NAMALWA (cell line): ENCODE measurements around the gene MDM2.

ENCODE experiments used
- DNase-seq: peaks from one replicate; pipeline ENCODE4 v3.0.0-alpha.2; 2015; ENCODE audit warnings: low spot score

The MDM2 gene

DNA sequence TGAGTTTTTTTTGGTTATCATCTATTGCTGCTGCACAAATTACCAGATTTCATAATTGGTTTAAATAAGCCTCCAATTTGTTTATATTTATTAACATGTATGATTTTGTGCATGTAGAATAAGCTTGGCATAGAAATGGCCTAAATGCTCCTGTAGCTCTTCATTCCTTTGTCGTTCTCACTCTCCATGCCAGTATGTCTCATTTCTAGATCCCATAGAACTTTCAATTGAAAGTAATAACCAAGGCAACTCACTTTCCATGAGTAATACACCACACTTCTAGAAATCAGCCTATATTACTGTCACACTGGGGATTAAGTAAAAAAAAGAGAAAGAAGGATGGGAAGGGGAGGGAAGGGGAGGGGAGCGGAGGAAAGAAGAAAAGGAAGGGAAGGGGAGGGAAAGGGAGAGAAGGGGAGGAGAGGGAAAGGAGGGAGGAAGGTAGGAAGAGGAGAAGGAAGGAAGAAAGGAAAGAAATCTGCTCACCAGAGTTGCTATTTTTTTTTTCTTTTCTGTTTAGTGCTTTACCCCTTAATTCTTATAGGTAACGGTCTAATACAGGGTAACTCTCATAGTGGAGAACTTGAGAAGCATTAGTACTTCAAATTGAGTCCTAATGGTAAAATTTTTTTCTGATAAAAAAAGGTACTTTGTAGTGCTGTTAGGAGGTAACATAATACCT, 45.6 kb downstream of the MDM2 start:
- DNase-seq = no peak

DNA sequence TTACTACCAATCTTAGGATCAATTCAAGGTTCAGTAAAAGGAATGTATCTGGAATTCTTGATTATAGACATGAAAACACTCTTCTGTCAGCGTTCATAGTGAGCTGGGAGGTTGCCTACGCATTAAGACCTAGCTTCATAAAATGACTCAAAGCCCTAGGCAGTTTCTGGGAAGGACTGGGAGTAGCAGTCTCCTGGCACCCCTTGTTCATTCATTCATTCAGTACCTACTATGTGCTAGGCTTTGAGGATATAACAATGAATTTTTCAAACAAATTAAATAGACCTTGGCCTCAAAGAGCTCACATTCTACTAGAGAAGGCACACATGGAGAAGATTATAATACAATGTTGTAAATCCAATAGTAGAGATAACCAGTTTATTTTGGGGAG, 46.1 kb downstream of the MDM2 start:
- DNase-seq = no peak

GRCh38 chr12:68854554-68854953, 46.6 kb downstream of the MDM2 start:
- no peak for DNase-seq

GRCh38 chr12:68855111-68855510, 47.1 kb downstream of the MDM2 start:
- no peak for DNase-seq

DNA sequence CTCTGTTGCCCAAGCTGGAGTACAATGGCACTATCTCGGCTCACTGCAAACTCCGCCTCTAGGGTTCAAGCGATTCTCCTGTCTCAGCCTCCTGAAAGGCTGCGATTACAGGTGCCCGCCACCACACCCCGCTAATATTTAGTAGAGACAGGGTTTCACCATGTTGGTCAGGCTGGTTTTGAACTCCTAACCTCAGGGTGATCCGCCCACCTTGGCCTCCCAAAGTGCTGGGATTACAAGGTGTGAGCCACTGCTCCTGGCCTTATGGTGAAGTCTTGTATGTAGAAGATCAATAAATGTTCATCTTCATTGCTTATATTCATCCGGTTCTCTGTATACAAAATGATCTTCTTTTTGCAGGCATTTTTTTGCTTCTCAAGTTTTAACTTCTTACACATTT, 47.8 kb downstream of the MDM2 start:
- no peak for DNase-seq

- DNase-seq = no peak
Observed at GRCh38 chr12:68856510-68856909, 48.5 kb downstream of the MDM2 start.

DNA sequence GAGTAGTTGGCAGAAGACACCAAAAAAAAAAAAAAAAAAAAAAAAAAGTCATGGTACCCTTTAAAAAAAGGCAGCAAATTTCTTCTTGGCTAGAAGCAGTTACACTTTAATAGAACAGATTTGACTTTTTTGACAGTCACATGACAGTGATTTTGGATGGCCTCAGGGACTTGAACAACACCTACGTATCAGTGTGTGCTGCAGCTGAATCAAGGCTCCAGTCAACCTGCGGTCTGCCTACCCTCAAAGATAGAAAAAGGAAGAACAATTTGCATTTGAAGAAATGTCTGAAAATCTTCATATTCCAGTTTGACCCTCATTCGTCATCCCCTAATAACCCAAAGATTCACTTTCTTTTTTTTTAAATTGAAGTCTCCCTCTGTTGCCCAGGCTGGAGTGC, 53.9 kb downstream of the MDM2 start:
- peak; percentile 45 for DNase-seq

DNA sequence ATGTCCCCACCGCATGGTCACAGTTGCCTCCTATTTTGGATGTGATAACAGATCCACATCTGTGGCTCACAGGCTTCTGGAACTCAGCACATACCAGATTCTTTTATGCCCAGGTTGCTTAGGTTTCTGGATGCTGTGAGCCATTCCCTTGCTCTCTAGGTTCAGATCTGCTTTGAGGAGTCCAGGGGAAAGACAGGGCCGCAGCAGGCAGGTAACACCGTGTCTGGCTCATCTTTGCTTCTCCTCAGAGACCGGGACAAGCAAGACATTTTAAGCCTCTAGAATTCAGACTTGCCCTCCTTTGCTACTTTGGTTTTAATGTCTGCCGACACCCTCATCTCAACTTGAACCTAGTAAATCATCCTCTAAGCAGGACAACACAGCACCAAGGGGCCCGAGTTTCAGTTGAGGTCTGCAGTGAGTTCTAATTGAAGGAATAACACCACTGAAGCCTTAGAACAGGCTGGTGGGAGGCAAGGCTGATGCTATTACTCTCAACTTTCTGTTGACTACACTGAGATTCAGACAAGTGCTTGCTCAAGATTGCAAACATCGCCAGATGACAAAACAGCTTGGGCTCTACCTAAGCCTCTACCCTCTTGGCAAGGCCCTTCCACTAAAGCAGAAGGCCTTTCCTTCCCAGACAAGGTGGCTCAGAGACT, 55.3 kb downstream of the MDM2 start:
- DNase-seq = no peak

GRCh38 chr12:68863886-68864454, 56.0 kb downstream of the MDM2 start:
- peak; percentile 85 for DNase-seq

- DNase-seq = no peak
Observed at GRCh38 chr12:68864604-68865003, 56.6 kb downstream of the MDM2 start.

DNA sequence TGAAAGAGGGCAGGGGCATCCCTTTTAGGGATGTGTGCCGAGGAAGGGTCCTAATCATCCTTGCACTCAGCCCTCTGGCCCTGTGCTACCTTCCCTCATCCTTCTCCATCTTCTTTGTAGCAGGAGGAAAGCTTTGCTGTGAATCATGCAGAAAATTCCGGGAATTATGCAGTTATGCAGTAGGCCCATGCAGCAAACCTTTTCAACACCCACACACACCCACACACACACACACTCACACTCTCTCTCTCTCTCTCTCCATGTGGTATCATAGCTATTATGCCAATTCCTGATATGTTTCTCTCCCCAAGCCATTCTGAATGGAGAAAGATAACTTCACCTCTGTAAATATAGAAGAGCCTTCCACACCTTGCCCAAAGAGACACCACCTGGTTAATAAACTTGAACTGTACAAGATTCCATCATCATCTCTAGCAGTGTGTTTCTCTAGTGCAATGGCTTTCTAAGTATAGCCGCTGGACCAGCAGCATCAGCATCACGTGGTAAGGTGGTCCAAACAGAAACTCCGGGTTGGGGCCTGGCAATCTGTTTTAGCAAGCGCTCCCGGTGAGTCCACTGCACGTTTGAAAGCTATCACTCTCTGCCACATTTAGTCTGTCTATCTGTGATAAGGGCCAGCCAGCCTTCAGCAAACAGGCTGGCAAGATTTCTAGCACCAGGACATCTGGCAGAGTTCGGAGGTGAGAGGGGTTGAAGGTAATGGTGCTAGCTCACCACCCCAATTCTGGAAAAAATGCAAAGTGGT, 57.6 kb downstream of the MDM2 start:
- no peak for DNase-seq

DNA sequence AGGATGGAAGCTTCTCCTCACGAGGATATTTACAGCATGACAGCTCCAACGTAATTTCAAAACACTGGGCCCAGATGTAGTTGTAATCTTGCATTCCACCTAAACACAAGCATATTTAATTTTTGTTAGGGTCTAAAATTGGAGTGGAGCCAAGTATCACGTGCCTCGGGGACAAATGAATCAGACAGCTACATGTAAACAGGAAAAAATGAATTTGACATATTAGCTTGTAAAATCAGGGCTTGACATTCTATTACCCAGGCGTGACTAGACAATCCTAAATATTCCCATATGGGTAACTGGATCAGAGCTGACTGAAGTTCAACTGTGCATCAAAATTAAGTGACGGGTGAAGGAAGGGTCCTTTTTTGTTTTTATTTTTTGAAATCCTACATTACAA, 59.0 kb downstream of the MDM2 start:
- DNase-seq = no peak

- DNase-seq = no peak
Observed at GRCh38 chr12:68867606-68868005, 59.6 kb downstream of the MDM2 start.

GRCh38 chr12:68868043-68868790, 60.2 kb downstream of the MDM2 start:
- no peak for DNase-seq

GRCh38 chr12:68870011-68870410, 62.0 kb downstream of the MDM2 start:
- DNase-seq = no peak

GRCh38 chr12:68870443-68870842, 62.5 kb downstream of the MDM2 start:
- DNase-seq = no peak

- DNase-seq = no peak
Observed at GRCh38 chr12:68871396-68871795, 63.4 kb downstream of the MDM2 start.

GRCh38 chr12:68871921-68872320, 63.9 kb downstream of the MDM2 start:
- peak; percentile 76 for DNase-seq

- no peak for DNase-seq
Observed at GRCh38 chr12:68873316-68873715, 65.3 kb downstream of the MDM2 start.

DNA sequence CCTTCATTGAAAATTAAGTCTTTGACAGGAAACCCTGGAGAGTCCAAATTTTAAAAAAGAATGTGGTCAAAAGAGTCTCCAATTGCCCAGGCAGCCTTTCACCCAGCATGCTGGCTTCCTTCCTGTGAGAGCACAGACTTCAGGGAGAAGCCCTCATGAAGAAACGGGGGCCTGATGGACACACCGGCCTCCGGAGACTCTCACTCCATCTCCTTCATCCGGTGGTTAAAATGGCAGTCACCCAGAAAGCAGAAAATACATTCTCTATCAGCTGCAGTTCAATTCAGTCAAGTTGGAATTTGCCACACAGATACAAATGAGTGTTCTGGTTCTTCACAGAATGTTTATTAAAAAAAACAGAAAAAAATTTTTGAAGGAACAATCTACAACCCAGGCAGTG, 68.5 kb downstream of the MDM2 start:
- no peak for DNase-seq

DNA sequence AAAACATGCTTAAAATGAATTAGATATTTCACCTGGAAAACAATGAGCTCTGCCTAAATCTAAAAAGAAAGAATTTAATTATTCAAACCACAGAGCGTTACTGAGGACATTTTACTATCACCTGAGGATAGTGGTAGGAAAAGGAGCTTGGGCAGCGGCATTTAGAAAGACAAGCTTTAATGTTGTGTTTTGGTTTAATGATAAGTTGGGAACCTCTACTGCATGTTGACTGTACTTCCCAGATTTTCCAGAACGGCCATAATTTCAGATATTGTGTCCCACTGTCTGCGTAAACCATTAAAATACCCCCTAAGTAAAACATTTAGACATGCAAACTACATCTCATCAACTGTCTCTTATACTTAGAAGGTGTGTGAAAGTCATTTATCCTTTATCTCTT, 69.6 kb downstream of the MDM2 start:
- DNase-seq = no peak

- DNase-seq = no peak
Observed at GRCh38 chr12:68878283-68878682, 70.3 kb downstream of the MDM2 start.
